ENCODE measurements around the gene PSMD14.

DNA sequence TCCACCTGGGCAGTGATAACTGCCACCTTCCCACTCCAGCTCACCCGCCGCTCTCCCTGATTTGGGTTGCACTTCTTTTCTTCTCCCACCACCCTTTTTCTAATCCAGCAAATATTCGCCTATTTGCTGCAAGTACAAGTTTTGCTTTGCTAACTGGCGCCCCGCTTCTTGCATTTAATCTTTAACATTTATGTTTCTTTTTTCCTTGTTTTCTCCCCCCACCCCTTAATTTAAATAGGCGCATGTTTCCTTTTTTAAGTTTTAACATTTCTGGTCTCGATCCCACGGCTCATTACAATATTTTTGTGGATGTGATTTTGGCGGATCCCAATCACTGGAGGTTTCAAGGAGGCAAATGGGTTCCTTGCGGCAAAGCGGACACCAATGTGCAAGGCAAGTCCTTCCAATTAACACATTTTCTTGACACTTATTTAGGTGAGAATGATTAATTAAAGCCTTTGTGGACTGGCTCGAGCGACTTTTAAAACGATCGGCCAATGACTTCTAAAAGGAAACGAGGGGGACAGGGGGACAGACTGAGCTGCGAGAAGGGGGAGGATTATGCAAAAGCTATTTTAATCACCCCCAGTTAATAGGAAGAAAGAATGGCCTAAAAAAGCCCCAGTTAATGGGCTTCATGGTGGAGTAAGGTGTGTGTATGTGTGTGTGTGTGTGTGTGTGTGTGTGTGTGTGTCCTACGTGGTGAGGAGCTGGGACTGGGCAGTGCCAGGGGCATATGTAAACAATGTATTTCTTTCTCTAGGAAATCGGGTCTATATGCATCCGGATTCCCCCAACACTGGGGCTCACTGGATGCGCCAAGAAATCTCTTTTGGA lies 109.4 kb downstream of the PSMD14 start:
- TF ChIP-seq, protein P1, sequence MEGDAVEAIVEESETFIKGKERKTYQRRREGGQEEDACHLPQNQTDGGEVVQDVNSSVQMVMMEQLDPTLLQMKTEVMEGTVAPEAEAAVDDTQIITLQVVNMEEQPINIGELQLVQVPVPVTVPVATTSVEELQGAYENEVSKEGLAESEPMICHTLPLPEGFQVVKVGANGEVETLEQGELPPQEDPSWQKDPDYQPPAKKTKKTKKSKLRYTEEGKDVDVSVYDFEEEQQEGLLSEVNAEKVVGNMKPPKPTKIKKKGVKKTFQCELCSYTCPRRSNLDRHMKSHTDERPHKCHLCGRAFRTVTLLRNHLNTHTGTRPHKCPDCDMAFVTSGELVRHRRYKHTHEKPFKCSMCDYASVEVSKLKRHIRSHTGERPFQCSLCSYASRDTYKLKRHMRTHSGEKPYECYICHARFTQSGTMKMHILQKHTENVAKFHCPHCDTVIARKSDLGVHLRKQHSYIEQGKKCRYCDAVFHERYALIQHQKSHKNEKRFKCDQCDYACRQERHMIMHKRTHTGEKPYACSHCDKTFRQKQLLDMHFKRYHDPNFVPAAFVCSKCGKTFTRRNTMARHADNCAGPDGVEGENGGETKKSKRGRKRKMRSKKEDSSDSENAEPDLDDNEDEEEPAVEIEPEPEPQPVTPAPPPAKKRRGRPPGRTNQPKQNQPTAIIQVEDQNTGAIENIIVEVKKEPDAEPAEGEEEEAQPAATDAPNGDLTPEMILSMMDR (IDR thresholded peaks at IDR 0.05; ENCODE audit: poor library complexity, severe bottlenecking), result no peak
- TF ChIP-seq EZH2 (IDR thresholded peaks at IDR 0.05; ENCODE audit: borderline replicate concordance, insufficient read depth, low read length, poor library complexity, severe bottlenecking), result peak; percentile 22
- TF ChIP-seq TAF1 (IDR thresholded peaks at IDR 0.05; ENCODE audit: low read depth), result no peak
- TF ChIP-seq POLR2AphosphoS5 (IDR thresholded peaks at IDR 0.05), result peak; percentile 12
- no peak for TF ChIP-seq SMC3 (conservative IDR thresholded peaks at IDR 0.05; ENCODE audit: poor library complexity)
- TF ChIP-seq RAD21 (conservative IDR thresholded peaks at IDR 0.05), result no peak
- TF ChIP-seq MXI1 (conservative IDR thresholded peaks at IDR 0.05; ENCODE audit: poor library complexity, severe bottlenecking), result no peak
- TF ChIP-seq EP300 (conservative IDR thresholded peaks at IDR 0.05; ENCODE audit: poor library complexity, severe bottlenecking), result no peak

Data from neural cell (in vitro differentiated cells).